Thymus (tissue), 11 donors: Measurements from ENCODE around the gene TCEA3. TPM values are rescaled to one million over a fixed set of nuclear protein-coding genes. Genes with fewer than 3 reads are reported as not detected.

ENCODE experiments used
- DNase-seq, 9 donors: peaks; one replicate each; pipeline ENCODE4 v3.0.0-alpha.2; 2013; ENCODE audit warnings: low spot score in 9 of 9, low read depth in 6 of 9, missing footprints in 1 of 9
- H3K27ac ChIP-seq, 2 donors: one replicate each; pipeline ENCODE4 v1.5.1; 2013; ENCODE audit warnings: control low read depth in 1 of 2, low read depth in 1 of 2, low read length in 1 of 2, mild to moderate bottlenecking in 1 of 2, moderate library complexity in 1 of 2
- H3K27me3 ChIP-seq, 2 donors: one replicate each; pipeline ENCODE4 v1.5.1; 2013; ENCODE audit warnings: low read length in 1 of 2; ENCODE audit not compliant: control insufficient read depth in 2 of 2, insufficient read depth in 1 of 2
- H3K36me3 ChIP-seq, 2 donors: one replicate each; pipeline ENCODE4 v1.5.1; 2013; ENCODE audit warnings: low read length in 1 of 2, mild to moderate bottlenecking in 1 of 2, moderate library complexity in 1 of 2; ENCODE audit not compliant: control insufficient read depth in 2 of 2, insufficient read depth in 2 of 2
- H3K4me1 ChIP-seq, 2 donors: one replicate each; pipeline ENCODE4 v1.5.1; 2013; ENCODE audit warnings: low read length in 2 of 2; ENCODE audit not compliant: control insufficient read depth in 2 of 2, insufficient read depth in 2 of 2
- H3K4me3 ChIP-seq, 2 donors: one replicate each; pipeline ENCODE4 v1.5.1; 2013; ENCODE audit warnings: low read length in 2 of 2, control low read depth in 1 of 2, mild to moderate bottlenecking in 1 of 2
- H3K9me3 ChIP-seq, 2 donors: one replicate each; pipeline ENCODE4 v1.5.1; 2013; ENCODE audit warnings: low read length in 1 of 2, mild to moderate bottlenecking in 1 of 2; ENCODE audit not compliant: control insufficient read depth in 2 of 2, insufficient read depth in 1 of 2
- WGBS: extraction: QIAGEN DNeasy Blood & Tissue Kit; methylation state at CpG from one replicate; pipeline ENCODE4 v1.1.7; 2013; 5-methylcytosine and 5-hydroxymethylcytosine counted together
- polyA plus RNA-seq: library from polyadenylated mRNA; stranded (reverse); fragments of 200-250 nt; gene quantifications from one replicate; pipeline ENCODE4 v1.2.3, GENCODE V29; 2013
- total RNA-seq: library from RNA; stranded (reverse); fragments of 120-200 nt; gene quantifications from one replicate; pipeline ENCODE4 v1.2.4, GENCODE V29; 2013
- donor health status: healthy.

TCEA3 gene
- total and polyA plus RNA-seq, 2 donors = 3.0 to 5.5 TPM

GRCh38 chr1:23341931-23342692 lies 82.4 kb downstream of the TCEA3 start:
- Histone ChIP-seq H3K27me3 (no peaks in the 10 kb centered on the region), H3K9me3 (no peaks in the 10 kb centered on the region), H3K27ac (peak overlapping the region; percentile 12 to 38), H3K4me1 (peaks cover 7% of the 10 kb centered on the region in 2 donors), H3K4me3 (peak overlapping the region; percentile 77 to 83), H3K36me3 (peaks cover 8 to 13% of the 10 kb centered on the region in 2 donors)
- WGBS = 3% methylated on average over 10 of the region's 10 CpGs
- DNase-seq = peak in 3 of 9 donors; percentile 21 to 31 (median 29)

GRCh38 chr1:23339632-23340031 lies 84.9 kb downstream of the TCEA3 start:
- H3K27ac ChIP-seq = no peak overlapping the region
- H3K4me1 ChIP-seq = peaks cover 0 to 3% of the 10 kb centered on the region in 2 donors
- 96% methylated on average over 4 of the region's 4 CpGs for WGBS
- H3K27me3 ChIP-seq = no peaks in the 10 kb centered on the region
- peaks cover 18 to 23% of the 10 kb centered on the region in 2 donors for H3K36me3 ChIP-seq
- H3K4me3 ChIP-seq = no peak overlapping the region
- DNase-seq = no peak
- H3K9me3 ChIP-seq = no peaks in the 10 kb centered on the region

- Histone ChIP-seq H3K9me3 (no peaks in the 10 kb centered on the region), H3K27me3 (no peaks in the 10 kb centered on the region), H3K36me3 (peaks cover 22 to 38% of the 10 kb centered on the region in 2 donors), H3K4me1 (peaks cover 0 to 3% of the 10 kb centered on the region in 2 donors), H3K27ac (no peak overlapping the region), H3K4me3 (no peak overlapping the region)
- WGBS = 94% methylated on average over 2 of the region's 2 CpGs
- no peak for DNase-seq
These were observed 86.7 kb downstream of the TCEA3 start for GRCh38 chr1:23337869-23338268.

GRCh38 chr1:23331713-23332112 lies 92.8 kb downstream of the TCEA3 start:
- H3K27ac ChIP-seq = no peak overlapping the region
- 96% methylated on average over 8 of the region's 8 CpGs for WGBS
- H3K36me3 ChIP-seq = peaks cover 52 to 80% of the 10 kb centered on the region in 2 donors
- H3K9me3 ChIP-seq = no peaks in the 10 kb centered on the region
- H3K4me3 ChIP-seq = no peak overlapping the region
- no peak for DNase-seq
- H3K27me3 ChIP-seq = no peaks in the 10 kb centered on the region
- no peaks in the 10 kb centered on the region for H3K4me1 ChIP-seq

Other genes with a start within 250 kb of the TCEA3 start
- gene HTR1D, start 207.2 kb downstream of the TCEA3 start, total RNA-seq = not detected
- gene HTR1D, start 207.2 kb downstream of the TCEA3 start, polyA plus RNA-seq = 0.07 TPM
- 168 TPM for gene HNRNPR, start 80.5 kb downstream of the TCEA3 start, total RNA-seq
- 119 TPM for gene HNRNPR, start 80.5 kb downstream of the TCEA3 start, polyA plus RNA-seq
- gene ZNF436, start 54.9 kb downstream of the TCEA3 start, total RNA-seq = 11.4 TPM
- 6.6 TPM for gene ZNF436, start 54.9 kb downstream of the TCEA3 start, polyA plus RNA-seq
- 4.1 TPM for gene ASAP3, start 59.4 kb upstream of the TCEA3 start, total RNA-seq
- 10.4 TPM for gene ASAP3, start 59.4 kb upstream of the TCEA3 start, polyA plus RNA-seq
- gene E2F2, start 106.5 kb upstream of the TCEA3 start, total RNA-seq = 28.8 TPM
- 2.0 TPM for gene E2F2, start 106.5 kb upstream of the TCEA3 start, polyA plus RNA-seq
- gene ID3, start 134.8 kb upstream of the TCEA3 start, total RNA-seq = 255 TPM
- gene ID3, start 134.8 kb upstream of the TCEA3 start, polyA plus RNA-seq = 131 TPM